HUES64 (cell line): ENCODE measurements around the gene DOK3.

Source experiments
- H3K27ac ChIP-seq: 2 replicates; pipeline ENCODE4 v1.7.0; 2013; ENCODE audit warnings: low read depth, low read length, inconsistent platforms
- H3K27me3 ChIP-seq: 2 replicates; pipeline ENCODE4 v1.6.1; 2013; ENCODE audit warnings: mild to moderate bottlenecking, low read length; ENCODE audit not compliant: insufficient read depth
- H3K36me3 ChIP-seq: 2 replicates; pipeline ENCODE4 v1.6.1; 2013; ENCODE audit warnings: mild to moderate bottlenecking, low read length; ENCODE audit not compliant: insufficient read depth
- H3K4me1 ChIP-seq: 2 replicates; pipeline ENCODE4 v1.6.1; 2013; ENCODE audit warnings: mild to moderate bottlenecking, low read length, moderate library complexity; ENCODE audit not compliant: insufficient read depth
- H3K4me3 ChIP-seq: 2 replicates; pipeline ENCODE4 v1.5.1; 2013; ENCODE audit warnings: mild to moderate bottlenecking, low read length, moderate library complexity
- H3K9ac ChIP-seq: 2 replicates; pipeline ENCODE4 v1.6.1; 2013; ENCODE audit warnings: mild to moderate bottlenecking, low read depth, low read length
- H3K9me3 ChIP-seq: 2 replicates; pipeline ENCODE4 v1.6.1; 2013; ENCODE audit warnings: low read depth, low read length; ENCODE audit not compliant: insufficient read depth
- WGBS: fragments of 150-250, 120-280 bp; methylation state at CpG from one replicate; pipeline ENCODE4 v1.1.7; 2013; ENCODE audit warnings: missing lambda C conversion rate; 5-methylcytosine and 5-hydroxymethylcytosine counted together

Gene DOK3

GRCh38 chr5:177547736-177548135, 38.1 kb upstream of the DOK3 start:
- Histone ChIP-seq H3K9ac (no peak overlapping the region), H3K27ac (no peak overlapping the region), H3K4me3 (no peak overlapping the region), H3K4me1 (peaks cover 11% of the 10 kb centered on the region; the same call in 1 of the 2 replicates), H3K9me3 (no peaks in the 10 kb centered on the region), H3K36me3 (peaks cover 28% of the 10 kb centered on the region), H3K27me3 (no peaks in the 10 kb centered on the region)
- 95% methylated on average over 3 of the region's 3 CpGs for WGBS

GRCh38 chr5:177546258-177546741, 36.7 kb upstream of the DOK3 start:
- no peak overlapping the region for H3K4me3 ChIP-seq
- no peak overlapping the region for H3K9ac ChIP-seq
- peak overlapping the region; percentile 1; the same call in 1 of the 2 replicates for H3K27ac ChIP-seq
- peaks cover 10% of the 10 kb centered on the region; the same call in 1 of the 2 replicates for H3K4me1 ChIP-seq
- H3K27me3 ChIP-seq, result no peaks in the 10 kb centered on the region
- 85% methylated on average over 1 of the region's 1 CpG for WGBS
- H3K9me3 ChIP-seq, result no peaks in the 10 kb centered on the region
- H3K36me3 ChIP-seq, result peaks cover 21% of the 10 kb centered on the region

DNA sequence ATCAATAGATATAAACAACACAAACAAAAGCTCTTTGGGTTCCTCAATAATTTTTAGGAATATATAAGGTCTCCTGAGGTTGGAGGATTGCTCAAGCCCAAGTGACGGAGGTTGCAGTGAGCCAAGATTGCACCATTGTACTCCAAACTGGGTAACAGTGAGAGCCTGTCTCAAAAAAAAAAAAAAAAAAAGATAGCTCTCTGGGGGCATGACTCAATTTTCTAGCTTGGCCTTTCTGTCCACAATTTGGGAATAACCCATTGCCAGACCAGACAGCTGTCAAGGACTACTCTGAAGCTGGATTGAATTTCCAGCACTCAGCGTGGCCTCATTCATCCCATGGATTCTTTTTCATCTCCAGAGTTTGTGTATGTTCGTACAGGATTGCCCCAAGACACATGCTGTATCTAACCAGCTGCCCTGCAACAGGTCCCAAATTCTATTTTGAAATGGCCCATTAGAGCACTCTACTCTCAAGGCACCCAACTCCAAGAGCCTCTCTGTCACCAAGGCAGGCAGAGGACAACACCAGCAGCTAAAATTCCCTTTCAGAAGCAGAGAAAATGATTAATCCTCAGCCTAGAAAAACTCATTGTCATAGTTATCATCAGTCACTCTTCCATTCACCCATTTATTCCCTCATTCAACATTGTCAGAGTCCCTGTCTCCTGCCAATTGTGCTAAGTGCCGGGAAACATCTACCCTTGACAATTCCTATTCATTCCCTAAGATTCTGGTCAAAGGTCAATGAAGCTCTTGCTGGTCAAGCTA, 36.0 kb upstream of the DOK3 start:
- 95% methylated on average over 4 of the region's 4 CpGs for WGBS
- Histone ChIP-seq H3K4me3 (no peak overlapping the region), H3K9ac (no peak overlapping the region), H3K27ac (no peak overlapping the region; the same call in 1 of the 2 replicates), H3K27me3 (no peaks in the 10 kb centered on the region), H3K36me3 (peaks cover 14% of the 10 kb centered on the region), H3K9me3 (no peaks in the 10 kb centered on the region), H3K4me1 (peaks cover 10% of the 10 kb centered on the region; the same call in 1 of the 2 replicates)

GRCh38 chr5:177542816-177543465, 33.3 kb upstream of the DOK3 start:
- peaks cover 10% of the 10 kb centered on the region; the same call in 1 of the 2 replicates for H3K4me1 ChIP-seq
- WGBS, result 97% methylated on average over 4 of the region's 4 CpGs
- no peak overlapping the region for H3K9ac ChIP-seq

DNA sequence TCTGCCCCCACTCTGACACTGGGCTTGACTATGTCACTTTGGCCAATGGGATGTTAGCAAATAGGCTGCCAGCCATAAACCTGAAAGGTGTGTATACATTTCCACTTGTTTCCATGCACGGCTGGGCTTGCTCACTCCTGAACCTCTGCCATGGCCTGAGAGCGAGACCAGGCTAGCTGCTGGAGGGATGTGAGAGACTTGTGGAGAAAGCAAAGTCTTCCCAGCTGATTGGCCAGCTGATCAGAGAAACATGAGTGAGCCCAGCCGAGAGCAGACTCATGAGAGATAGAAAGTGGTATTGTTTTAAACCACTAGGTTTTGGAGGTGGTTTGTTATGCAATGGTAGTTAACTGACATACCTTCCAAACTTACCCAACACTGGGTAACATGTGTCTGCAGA, 30.8 kb upstream of the DOK3 start:
- Histone ChIP-seq H3K27ac (no peak overlapping the region), H3K36me3 (peaks cover 47% of the 10 kb centered on the region)
- WGBS, result 85% methylated on average over 3 of the region's 3 CpGs

More at GRCh38 chr5:177542816-177543465, 33.3 kb upstream of the DOK3 start:
- Histone ChIP-seq H3K9me3 (no peaks in the 10 kb centered on the region), H3K4me3 (no peak overlapping the region), H3K27ac (no peak overlapping the region), H3K27me3 (no peaks in the 10 kb centered on the region), H3K36me3 (peaks cover 23% of the 10 kb centered on the region)

GRCh38 chr5:177539411-177539810, 29.8 kb upstream of the DOK3 start:
- Histone ChIP-seq H3K4me1 (no peaks in the 10 kb centered on the region), H3K9ac (no peak overlapping the region), H3K27ac (no peak overlapping the region), H3K27me3 (no peaks in the 10 kb centered on the region), H3K9me3 (no peaks in the 10 kb centered on the region), H3K4me3 (no peak overlapping the region), H3K36me3 (peaks cover 58% of the 10 kb centered on the region)
- 96% methylated on average over 2 of the region's 2 CpGs for WGBS

More for the DNA sequence above, 30.8 kb upstream of the DOK3 start:
- Histone ChIP-seq H3K4me1 (no peaks in the 10 kb centered on the region), H3K9ac (no peak overlapping the region), H3K27me3 (no peaks in the 10 kb centered on the region), H3K9me3 (no peaks in the 10 kb centered on the region), H3K4me3 (no peak overlapping the region)

DNA sequence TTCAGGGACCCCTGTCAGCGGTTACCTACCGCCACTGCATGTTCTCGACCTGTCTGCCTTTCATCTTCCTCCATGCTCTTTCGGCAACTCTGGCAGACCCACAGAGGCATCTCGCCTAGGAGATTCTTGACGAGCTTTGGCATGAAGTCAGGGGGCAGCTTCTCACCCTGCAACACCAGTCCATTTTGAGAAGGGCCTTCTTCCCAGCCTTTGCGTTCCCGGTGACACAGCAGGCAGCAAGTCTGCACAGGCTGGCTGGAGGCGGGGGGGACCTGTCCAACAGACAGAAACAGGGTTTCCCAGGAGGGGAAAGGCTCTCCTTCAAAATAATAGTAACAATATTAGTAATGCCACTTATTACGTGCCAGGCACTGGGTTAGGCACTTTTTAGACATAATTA, 29.2 kb upstream of the DOK3 start:
- whole genome bisulfite sequencing, result 96% methylated on average over 9 of the region's 10 CpGs
- Histone ChIP-seq H3K27ac (no peak overlapping the region), H3K9me3 (no peaks in the 10 kb centered on the region), H3K27me3 (no peaks in the 10 kb centered on the region), H3K9ac (no peak overlapping the region), H3K4me3 (no peak overlapping the region), H3K36me3 (peaks cover 60% of the 10 kb centered on the region), H3K4me1 (no peaks in the 10 kb centered on the region)

GRCh38 chr5:177537389-177538361, 28.0 kb upstream of the DOK3 start:
- H3K36me3 ChIP-seq, result peaks cover 69% of the 10 kb centered on the region
- no peaks in the 10 kb centered on the region for H3K27me3 ChIP-seq
- no peak overlapping the region for H3K27ac ChIP-seq

DNA sequence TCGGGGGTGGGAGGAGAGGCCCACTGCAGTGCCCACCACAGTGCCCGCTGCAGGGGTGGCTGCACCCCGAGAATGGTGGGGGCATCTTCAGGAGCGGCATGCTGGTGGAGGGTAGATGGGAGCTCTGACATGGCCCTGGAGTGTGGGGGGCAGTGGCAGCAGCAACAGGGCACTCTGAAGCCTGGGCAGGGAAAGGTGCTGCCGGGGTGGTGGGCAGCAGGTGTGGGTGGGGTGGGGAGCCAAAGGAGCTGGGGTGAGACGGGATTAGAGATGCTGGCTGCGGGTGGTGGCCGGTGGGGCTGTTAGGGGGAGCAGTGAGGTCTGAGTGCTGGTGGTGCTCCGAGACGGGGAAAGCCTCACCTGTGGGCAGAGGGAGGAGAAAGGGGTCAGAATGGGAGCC, 26.8 kb upstream of the DOK3 start:
- Histone ChIP-seq H3K4me3 (no peak overlapping the region), H3K27me3 (no peaks in the 10 kb centered on the region), H3K27ac (no peak overlapping the region), H3K4me1 (no peaks in the 10 kb centered on the region), H3K9me3 (no peaks in the 10 kb centered on the region), H3K9ac (no peak overlapping the region), H3K36me3 (peaks cover 75% of the 10 kb centered on the region)
- 94% methylated on average over 10 of the region's 10 CpGs for WGBS

More at GRCh38 chr5:177537389-177538361, 28.0 kb upstream of the DOK3 start:
- Histone ChIP-seq H3K4me1 (no peaks in the 10 kb centered on the region), H3K9ac (no peak overlapping the region), H3K9me3 (no peaks in the 10 kb centered on the region), H3K4me3 (no peak overlapping the region)
- whole genome bisulfite sequencing, result 79% methylated on average over 15 of the region's 15 CpGs

DNA sequence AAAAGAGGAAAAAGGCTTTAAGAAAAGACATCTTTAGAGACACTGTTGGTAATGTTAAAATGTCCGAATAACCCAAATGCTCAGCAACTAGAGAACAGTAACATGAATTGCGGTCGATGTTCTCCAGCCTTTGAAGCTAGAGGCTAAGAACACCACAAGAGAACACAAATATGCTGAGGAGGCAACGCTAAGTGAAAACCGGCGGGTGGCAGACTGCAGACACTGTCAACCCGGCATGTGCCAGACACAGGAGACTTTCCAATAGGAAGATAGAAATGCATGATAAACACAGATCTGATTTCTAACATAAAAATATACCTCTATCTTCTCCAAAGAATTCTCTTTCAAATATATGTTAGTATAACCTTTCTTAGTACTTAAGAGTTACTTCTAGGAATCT, 25.5 kb upstream of the DOK3 start:
- Histone ChIP-seq H3K4me1 (no peaks in the 10 kb centered on the region), H3K9me3 (no peaks in the 10 kb centered on the region), H3K27ac (no peak overlapping the region), H3K27me3 (no peaks in the 10 kb centered on the region), H3K36me3 (peaks cover 87% of the 10 kb centered on the region), H3K9ac (no peak overlapping the region), H3K4me3 (no peak overlapping the region)
- 94% methylated on average over 7 of the region's 7 CpGs for WGBS
